ENCODE measurements around the gene SPOCK2.

Gene SPOCK2

GRCh38 chr10:72086466-72087391, 1.6 kb downstream of the SPOCK2 start:
- DNase-seq: no peak

GRCh38 chr10:72085864-72086465, 2.4 kb downstream of the SPOCK2 start:
- DNase-seq: no peak

DNA sequence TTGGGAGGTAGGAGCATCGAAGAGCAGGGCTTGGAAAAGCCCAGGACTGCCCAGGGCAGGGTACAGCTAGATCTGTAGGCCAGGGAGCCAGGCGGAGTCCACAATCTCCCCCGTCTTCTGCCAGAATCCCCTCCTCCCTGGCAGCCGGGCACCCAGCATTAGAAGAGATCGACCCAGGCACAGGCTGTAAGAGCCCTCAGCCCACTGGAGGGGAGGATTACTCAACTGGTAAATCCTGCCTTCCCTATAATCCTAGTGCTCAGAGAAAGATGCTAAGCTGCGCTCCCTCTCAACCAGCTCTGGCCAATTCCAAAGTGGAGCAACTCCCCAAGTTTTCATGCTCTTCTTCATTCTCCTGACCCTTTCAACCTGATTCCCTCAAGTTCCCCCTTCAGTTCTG, 3.2 kb downstream of the SPOCK2 start:
- DNase-seq: no peak

DNA sequence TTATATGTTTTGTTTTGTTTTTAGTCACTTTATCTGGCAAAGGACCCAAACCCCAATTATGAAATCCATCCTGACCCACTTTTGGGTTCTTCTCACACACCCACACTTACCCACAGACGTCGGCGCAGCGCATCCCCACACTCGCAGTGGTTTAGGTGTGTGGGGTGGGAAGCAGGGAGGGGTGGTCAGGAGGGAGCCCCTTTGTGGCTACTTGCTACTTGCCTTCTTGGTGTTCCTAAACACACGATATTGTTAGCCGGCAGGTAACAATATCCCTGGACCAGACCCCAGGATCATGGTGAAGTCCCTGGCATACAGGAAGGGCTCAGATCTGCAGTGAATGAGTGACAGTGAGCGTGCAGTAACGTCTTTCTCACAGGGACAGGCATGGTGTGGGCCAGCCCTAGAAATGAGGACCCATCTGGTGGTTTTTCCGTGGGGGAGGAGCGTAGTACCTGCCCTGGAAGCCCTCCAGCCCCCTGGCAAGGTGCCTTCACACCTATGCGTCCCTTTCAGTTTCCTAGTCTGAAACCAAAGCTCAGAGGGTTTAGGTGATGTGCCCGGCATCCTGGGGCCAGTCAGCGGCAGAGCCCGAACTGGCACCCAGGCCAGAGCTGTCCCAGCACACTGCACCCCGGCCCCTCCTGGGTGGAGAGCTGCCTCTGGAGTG, 4.4 kb downstream of the SPOCK2 start:
- DNase-seq: peak; percentile 14

DNA sequence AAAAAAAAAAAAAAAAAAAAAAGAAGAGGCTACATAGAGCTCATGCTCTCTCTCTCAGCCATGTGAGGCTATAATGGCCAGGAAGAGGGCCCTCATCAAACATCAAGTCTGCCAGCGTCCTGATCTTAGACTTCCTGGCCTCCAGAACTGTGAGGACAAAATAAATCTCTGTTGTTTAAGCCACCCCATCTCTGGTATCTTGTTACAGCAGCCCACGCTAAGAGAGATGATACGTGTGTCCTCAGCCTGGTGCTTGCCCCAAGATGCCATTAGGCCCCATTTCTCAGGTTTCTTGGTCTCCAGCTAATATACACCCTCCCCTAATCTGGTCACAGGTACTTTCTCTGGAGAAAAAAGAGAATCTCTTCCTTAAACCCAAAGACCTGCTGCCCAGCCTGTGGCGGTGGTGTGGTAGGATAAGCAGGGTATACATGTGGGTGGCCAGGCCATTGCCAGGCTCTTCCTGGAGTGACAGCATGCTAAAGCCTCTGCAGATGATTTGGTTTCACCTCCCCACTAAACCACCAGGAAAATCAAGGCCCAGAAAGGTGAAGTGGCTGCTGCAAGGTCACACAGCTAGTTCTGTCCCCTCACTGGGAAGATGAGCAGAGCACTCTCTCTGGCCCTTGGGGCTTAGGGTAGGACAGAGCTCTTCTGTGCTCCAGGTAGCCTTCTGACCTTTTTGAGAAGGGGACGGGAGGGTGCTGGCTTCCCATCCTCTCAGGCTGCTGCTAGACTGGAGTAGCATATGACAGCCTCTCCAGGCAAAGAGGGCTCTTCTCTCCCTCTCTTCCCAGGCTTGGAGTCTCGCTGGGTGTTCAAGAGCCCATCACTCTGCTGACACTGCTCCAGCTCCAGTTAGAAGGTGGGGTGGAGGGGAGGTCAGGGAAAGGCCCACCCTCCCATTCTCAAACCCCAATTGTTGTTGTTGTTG, 5.2 kb downstream of the SPOCK2 start:
- no peak for DNase-seq

- no peak for DNase-seq
These were observed 6.4 kb downstream of the SPOCK2 start for GRCh38 chr10:72081772-72082590.

DNA sequence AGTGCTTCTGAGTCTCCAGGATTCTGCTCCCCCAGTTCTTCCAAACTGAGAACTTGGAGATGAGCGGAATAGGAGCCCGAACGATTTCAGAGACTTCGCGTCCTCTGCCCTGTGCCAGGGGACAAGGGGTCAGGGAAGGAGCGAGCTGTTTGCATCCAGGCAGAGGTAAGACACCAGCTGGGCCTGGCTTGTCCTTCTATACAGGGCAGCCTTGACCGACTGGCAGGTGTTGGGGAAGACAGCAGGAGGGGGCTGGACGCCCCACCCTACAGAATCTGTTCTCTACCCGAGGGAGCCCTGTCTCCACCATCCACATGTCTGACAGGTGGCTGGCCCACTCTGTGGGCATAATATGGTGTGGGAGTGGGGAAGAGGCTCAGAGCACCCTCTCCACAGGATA, 7.1 kb downstream of the SPOCK2 start:
- DNase-seq: no peak

DNA sequence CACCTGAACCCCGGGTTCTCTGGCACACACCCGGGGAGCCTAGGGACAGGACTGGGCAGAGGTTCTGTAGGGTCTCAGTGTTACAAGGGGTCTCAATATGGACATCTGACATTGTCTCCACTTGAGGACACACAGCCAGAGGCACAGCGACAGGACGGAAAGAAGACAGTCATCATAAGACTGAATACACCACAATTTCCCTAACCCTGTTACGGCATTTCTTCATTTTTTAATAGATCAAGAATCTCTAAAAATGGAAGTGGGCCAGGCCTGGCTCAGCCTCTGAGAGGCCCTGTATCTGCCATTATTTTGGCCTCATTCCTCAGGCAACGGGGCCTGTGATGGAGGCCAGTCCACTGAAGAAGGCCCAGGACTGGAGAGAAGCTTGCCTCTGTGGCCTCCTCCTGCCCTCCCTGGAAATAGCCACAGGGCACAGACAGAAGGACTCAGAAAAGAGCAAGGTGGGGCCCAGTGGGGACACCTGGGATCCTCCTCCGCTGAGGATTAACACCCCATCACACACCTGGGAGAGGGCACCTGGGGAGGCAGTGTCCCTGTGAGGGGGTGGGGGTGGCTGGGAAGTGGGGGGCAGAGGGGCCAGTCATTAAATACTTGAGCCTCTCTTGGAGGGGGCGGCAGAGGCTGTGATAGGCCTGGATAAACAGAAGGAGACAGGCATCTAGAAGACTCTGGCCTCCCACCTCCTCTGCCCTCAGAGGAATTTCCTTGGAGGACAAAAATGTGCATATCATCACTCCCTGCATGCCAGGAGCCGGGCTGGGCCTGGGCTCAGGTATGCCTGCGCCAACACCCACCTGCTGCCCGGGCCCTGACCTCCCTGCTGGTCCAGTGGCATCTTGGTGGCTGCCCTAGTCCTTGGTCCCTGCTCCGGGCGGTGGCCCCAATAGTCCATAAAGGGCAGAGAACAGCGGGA, 8.0 kb downstream of the SPOCK2 start:
- DNase-seq: no peak

DNA sequence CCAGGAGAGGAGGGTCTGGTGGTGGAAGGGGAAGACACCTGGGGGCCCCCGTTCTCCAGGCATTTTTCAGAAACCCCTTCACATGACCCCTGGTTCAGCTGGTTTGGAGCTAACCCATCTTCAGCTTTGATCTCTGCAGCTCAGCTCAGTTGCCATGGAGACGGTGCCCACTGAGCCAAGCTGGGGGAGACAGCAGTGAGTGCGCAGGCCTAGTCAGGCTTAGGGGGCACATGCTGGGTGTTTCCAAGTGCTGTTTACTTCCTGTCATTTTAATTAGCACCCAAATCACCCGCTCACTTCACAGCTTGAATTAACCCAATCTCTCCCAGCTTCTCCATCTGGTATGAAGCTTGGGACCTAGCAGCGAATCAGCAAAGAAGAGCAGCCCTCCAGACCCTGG, 9.0 kb downstream of the SPOCK2 start:
- peak; percentile 75 for DNase-seq

DNA sequence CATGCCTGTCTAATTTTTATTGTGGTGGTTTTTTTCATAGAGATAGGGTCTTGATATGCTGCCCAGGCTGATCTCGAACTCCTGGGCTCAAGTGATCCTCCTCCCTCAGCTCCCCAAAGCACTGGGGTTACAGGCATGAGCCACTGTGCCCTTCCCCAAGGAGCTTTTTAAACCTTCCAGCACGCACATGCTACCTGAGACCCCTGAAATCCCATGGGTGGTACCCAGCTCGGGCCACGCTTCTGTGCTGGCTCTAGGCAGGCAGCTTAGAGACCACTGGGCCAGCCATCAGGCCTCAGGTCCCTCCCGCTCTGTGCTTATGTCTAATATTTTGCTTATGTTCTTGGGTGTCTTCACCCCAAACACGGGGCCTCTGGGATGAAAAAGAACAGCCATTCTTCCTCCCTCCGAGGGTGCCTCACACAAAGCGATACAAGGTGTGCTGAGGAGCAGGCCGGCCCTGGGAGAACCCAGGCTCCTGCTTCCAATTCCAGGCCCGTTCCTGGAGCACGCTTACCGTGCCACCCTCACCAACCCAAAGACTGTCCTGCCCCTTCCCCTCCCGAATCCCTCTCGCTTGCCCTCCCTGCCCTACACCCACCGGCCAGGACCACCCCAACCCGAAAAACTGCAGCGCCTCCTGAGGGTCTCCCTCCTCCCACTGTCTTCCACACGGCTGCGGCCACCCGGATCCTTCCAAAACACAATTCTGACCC, 10.9 kb downstream of the SPOCK2 start:
- no peak for DNase-seq

DNA sequence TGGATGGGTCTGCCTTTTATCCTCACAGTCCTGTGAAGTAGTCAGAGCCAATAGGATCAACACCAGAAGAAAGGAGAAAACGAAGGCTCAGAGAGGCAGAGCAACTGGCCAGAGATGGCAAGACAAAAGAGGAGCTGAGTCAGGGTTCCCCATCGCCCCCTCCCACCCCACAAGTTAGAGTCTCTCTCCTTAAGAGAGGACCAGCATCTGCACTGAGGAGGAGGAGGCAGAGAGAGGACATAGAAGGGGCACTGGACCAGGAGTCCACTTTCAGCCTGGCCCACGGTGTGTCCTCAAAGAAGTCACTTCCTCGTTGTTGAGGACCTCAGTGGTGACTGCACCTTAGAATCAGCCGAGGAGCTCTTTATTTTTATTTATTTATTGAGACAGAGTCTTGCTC, 11.6 kb downstream of the SPOCK2 start:
- no peak for DNase-seq

GRCh38 chr10:72075376-72076115, 12.8 kb downstream of the SPOCK2 start:
- no peak for DNase-seq

- peak; percentile 9 for DNase-seq
These were observed 13.6 kb downstream of the SPOCK2 start for GRCh38 chr10:72074574-72075375.

DNA sequence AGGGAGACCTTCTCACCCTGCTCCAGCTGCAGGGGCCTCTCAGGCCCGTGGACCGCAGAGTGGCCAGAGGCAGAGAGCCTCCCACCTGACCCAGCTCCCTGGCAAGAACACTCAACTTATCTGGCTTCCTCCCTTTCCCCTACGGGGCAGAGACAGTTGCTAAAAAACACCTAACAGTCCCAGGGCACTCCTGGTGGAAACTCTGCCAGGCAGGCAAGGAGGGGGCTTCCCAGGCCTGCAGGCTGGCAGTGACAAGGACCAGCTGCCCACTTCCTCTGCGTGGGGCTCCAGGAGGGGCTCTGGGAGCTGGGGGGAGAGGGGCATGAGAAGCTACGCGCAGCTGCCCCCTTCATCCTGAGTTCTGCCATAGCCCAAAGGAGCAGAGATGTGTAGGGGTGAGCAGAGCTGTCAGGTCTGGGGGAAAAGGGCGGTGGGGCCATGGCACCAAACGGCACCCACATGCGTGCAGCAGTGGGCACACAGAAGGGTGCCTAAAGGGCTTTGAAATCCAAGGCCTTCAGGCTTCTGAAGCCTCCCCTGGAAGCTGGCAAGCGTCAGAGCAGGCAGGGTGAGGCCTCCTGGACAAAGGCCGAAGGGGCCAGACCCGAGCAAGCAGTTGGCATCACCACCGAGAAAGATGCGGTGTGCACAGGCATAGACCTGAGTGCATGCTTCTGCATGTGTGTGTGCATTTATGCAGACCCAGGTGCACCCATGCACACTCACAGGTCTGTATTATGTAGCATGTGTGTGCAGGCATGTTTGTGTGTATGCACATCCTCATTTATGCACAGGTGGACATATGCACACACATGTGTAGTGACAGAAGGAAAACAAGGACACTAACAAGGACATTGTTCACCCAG, 14.4 kb downstream of the SPOCK2 start:
- DNase-seq: no peak

- DNase-seq: no peak
These were observed 15.7 kb downstream of the SPOCK2 start for GRCh38 chr10:72072639-72073038.

GRCh38 chr10:72072046-72072445, 16.3 kb downstream of the SPOCK2 start:
- DNase-seq: no peak
